GM19372 (cell line): ENCODE data around the gene UHRF2.

ENCODE experiments used
- ATAC-seq: cut with Tn5 transposase; IDR thresholded peaks from one replicate; pipeline ENCODE4 v1.9.1; 2021; ENCODE audit warnings: mild to moderate bottlenecking, low read depth, moderate library complexity; ENCODE audit not compliant: unreplicated experiment

Gene UHRF2

GRCh38 chr9:6552033-6552432, 139.0 kb downstream of the UHRF2 start:
- ATAC-seq: no peak

GRCh38 chr9:6552498-6553121, 139.6 kb downstream of the UHRF2 start:
- ATAC-seq: no peak

GRCh38 chr9:6553866-6554265, 140.9 kb downstream of the UHRF2 start:
- no peak for ATAC-seq
